Naive B cell (primary cell): Measurements from ENCODE around the gene CD63. TPM values are rescaled to one million over a fixed set of nuclear protein-coding genes. Genes with fewer than 3 reads are reported as not detected.
A peak's percentile ranks its signal among the peaks of the same experiment; 100 is the strongest.

Experiments used
- ATAC-seq, 2 donors: fragments of 150-1000 bp; cut with Tn5 transposase; 2 replicates each; pipeline ENCODE4 v1.10.0; 2021; ENCODE audit warnings: low read depth in 2 of 2, mild to moderate bottlenecking in 2 of 2, moderate library complexity in 2 of 2
- DNase-seq: peaks from one replicate; pipeline ENCODE4 v3.0.0; 2022
- H3K27ac Mint-ChIP-seq, 6 donors: one replicate each; pipeline ENCODE4 v1.8.0; 2020 to 2022; ENCODE audit warnings: mild to moderate bottlenecking in 6 of 6, mixed read lengths in 6 of 6, moderate library complexity in 5 of 6, inconsistent platforms in 2 of 6
- H3K27me3 Mint-ChIP-seq, 3 donors: one replicate each; pipeline ENCODE4 v1.8.0; 2021 to 2022; ENCODE audit warnings: mixed read lengths in 3 of 3, mild to moderate bottlenecking in 1 of 3
- H3K36me3 Mint-ChIP-seq, 2 donors: one replicate each; pipeline ENCODE4 v1.8.0; 2020 to 2022; ENCODE audit warnings: mixed read lengths in 2 of 2, inconsistent platforms in 1 of 2, mild to moderate bottlenecking in 1 of 2
- H3K4me1 Mint-ChIP-seq, 3 donors: one replicate each; pipeline ENCODE4 v1.8.0; 2020 to 2022; ENCODE audit warnings: mixed read lengths in 3 of 3, inconsistent platforms in 1 of 3, mild to moderate bottlenecking in 1 of 3, moderate library complexity in 1 of 3
- H3K4me3 Mint-ChIP-seq, 8 donors: one replicate each; pipeline ENCODE4 v1.8.0; 2020 to 2022; ENCODE audit warnings: mild to moderate bottlenecking in 8 of 8, mixed read lengths in 8 of 8, moderate library complexity in 8 of 8, inconsistent platforms in 2 of 8
- H3K9me3 Mint-ChIP-seq, 7 donors: one replicate each; pipeline ENCODE4 v1.8.0; 2020 to 2022; ENCODE audit warnings: mixed read lengths in 7 of 7, mild to moderate bottlenecking in 5 of 7, inconsistent platforms in 2 of 7, moderate library complexity in 1 of 7
- polyA plus RNA-seq, 6 donors: library from polyadenylated mRNA; unstranded; fragments of 300-500 nt; fragmentation: Illumina TruSeq; gene quantifications; one replicate each; pipeline ENCODE4 v1.2.3, GENCODE V29; 2021; ENCODE audit warnings: low read depth in 6 of 6

CD63 gene
- polyA plus RNA-seq, 6 donors from 2014 or later, result 115 to 150 (median 142) TPM

DNA sequence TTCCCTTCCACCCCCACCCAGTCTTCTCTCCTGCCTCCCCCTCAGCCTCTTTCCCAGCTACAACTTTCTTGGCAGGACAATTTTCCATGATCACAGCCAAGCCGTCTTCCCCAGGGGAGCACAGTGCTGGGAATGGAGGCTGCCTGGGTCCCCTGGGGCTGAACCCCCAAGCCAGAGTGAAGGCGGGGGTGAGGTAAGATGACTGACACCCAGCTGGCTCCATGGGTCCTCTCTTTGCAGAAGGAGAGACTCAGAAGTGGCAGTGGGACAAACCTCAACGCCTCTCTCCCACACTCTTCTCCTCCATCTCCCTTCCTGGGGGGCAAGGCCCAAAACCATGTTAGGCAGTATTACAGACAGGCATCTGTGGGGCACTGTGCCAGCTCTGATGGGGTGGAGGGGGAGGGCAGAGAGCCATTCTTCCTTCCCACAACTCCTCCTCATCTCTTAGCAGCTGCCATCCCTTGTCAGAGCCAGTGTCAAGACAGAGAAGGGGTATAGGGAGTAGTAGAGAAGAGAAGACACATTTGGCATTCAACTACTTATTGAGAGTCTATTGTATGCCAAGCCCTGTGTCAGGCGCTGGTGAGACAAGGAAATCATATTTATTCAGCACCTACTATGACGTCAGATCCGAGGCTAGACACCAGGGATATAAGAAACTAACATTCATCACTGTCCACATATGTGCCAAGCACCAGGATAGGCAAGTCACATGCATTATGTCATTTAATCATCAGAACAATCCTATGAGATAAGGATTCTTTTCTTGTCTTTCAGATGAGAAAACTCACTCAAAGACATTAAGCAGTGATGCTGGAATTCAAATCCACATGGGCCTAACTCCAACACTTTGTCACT lies 24.7 kb downstream of the CD63 start:
- no peak overlapping the region for H3K27ac Mint-ChIP-seq
- ATAC-seq (no peak), DNase-seq (no peak)
- H3K36me3 Mint-ChIP-seq, result no peaks in the 10 kb centered on the region
- H3K9me3 Mint-ChIP-seq, result no peaks in the 10 kb centered on the region
- H3K4me3 Mint-ChIP-seq, result no peak overlapping the region
- peaks cover 24 to 35% (median 29%) of the 10 kb centered on the region in 3 donors for H3K4me1 Mint-ChIP-seq
- H3K27me3 Mint-ChIP-seq, result peaks cover 13 to 32% (median 19%) of the 10 kb centered on the region in 3 donors

DNA sequence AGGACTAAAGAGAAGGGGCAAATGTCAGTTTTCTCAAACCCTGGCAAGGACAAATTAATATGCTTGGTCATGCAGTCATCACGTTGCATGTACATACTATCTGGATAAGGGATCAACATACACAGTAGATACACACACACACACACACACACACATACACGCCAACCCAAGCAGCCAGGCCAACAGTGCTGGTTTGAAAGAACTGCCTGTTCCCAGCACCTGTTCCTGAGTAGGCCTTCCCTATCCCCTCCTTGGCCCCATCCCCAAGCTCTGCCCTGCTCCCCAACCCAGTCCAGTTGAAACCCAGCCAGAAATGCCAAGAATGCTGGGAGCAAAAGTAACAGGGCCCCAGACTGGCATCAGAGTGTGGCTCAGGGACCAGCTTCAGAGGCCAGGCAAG lies 25.5 kb downstream of the CD63 start:
- no peak for ATAC-seq
- Mint-ChIP-seq H3K4me3 (no peak overlapping the region), H3K27me3 (peaks cover 6 to 30% (median 11%) of the 10 kb centered on the region in 3 donors)

DNA sequence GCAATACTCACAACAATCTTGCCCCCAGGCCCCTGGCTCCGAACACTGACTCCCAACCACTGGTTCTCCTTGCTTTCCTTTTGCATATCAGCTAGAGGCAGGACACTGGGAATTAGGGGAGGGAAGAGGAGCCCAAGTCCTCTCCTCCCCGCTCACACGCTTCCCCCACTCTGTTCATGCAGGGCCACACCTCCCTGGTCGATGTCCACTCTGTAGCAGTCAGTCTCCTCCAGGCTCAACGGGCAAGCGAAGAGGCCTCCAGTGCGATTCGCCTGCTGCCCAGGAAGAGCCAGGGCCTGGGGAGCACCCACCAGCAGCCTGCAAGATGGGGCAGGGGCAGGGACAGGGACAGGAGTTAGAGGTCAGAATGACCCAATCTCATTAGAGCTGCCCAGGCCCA lies 25.9 kb downstream of the CD63 start:
- Mint-ChIP-seq H3K27me3 (peaks cover 4 to 28% (median 7%) of the 10 kb centered on the region in 3 donors), H3K4me3 (no peak overlapping the region), H3K4me1 (peaks cover 12 to 22% (median 16%) of the 10 kb centered on the region in 3 donors), H3K27ac (no peak overlapping the region), H3K36me3 (no peaks in the 10 kb centered on the region), H3K9me3 (no peaks in the 10 kb centered on the region)
- no peak for ATAC-seq
- no peak for DNase-seq

More for the DNA sequence above, 25.5 kb downstream of the CD63 start:
- Mint-ChIP-seq H3K36me3 (no peaks in the 10 kb centered on the region), H3K4me1 (peaks cover 16 to 26% (median 20%) of the 10 kb centered on the region in 3 donors), H3K9me3 (no peaks in the 10 kb centered on the region), H3K27ac (no peak overlapping the region)
- DNase-seq, result no peak

DNA sequence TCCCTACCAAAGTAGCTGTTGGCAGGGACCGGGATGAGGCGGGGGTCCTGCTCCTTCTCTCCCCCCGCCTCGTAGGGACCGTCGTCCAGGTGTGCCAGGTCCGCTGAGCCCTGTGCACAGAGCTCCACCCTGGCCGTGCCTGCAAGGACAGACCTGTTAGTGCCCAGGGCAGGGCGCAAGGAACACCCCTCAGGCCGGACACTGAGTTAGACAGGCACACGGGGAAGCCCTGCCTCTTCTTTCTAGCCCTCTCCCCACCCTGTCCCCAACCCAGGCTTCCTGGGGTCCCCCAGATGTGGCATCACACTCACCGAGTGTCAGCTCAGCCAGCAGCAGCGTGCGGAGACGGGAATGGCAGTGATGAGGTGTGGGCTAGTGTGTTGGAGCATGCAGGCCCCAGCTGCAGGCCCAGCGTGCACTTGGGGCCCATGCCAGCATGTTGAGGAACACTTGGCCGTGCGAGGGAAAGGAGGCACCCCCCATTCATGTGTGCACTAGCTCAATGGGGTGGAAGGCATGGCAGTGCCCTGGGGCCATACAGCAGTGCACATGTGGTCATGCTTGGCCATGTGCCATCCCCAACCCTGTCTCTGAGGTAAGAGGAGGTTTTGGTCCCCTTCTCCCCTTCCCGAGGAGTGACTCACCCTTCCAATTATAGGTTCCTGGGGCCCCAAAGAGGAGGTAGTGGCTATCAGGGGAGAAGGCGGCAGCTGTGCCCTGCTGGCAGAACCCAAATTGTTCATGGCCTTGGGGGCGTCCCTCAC lies 28.4 kb downstream of the CD63 start:
- H3K27me3 Mint-ChIP-seq, result peaks cover 4 to 43% (median 12%) of the 10 kb centered on the region in 3 donors
- no peak for DNase-seq
- H3K9me3 Mint-ChIP-seq, result no peaks in the 10 kb centered on the region
- H3K36me3 Mint-ChIP-seq, result no peaks in the 10 kb centered on the region
- ATAC-seq, result no peak
- H3K4me3 Mint-ChIP-seq, result no peak overlapping the region
- H3K27ac Mint-ChIP-seq, result peak overlapping the region in 1 of 6 donors; percentile 52
- H3K4me1 Mint-ChIP-seq, result peaks cover 0 to 10% (median 0%) of the 10 kb centered on the region in 3 donors

DNA sequence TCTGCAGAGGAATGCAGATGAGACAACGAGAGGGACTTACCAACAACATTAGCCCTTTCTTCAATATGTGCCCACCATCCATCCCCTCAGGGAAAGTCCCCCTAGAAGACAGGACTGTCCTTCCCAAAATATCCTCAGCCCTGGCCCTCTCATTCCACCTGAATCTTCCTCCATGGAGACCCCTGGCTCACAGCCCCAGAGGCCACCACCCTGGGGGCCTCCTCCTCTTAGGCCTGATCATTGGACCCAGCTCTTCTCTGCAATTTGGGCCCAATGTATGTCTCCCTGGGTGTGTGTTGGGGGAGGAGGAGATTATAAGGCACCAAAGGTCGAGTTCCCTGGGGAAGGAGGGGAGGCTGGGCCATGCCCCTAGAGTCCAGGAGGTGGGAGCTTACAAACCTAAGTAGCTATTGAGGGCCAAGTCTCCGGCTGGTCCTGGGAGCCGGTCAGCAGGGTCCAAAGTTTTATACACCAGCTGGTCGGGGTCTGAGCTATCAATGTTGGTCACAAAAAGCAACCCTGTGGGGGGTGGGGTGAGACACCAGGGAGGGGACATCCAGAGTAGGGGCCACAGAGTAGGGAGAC lies 29.2 kb downstream of the CD63 start:
- H3K4me1 Mint-ChIP-seq, result peaks cover 0 to 10% (median 0%) of the 10 kb centered on the region in 3 donors
- no peak for DNase-seq
- H3K36me3 Mint-ChIP-seq, result no peaks in the 10 kb centered on the region
- H3K27me3 Mint-ChIP-seq, result peaks cover 4 to 49% (median 12%) of the 10 kb centered on the region in 3 donors
- no peak for ATAC-seq
- peak overlapping the region in 1 of 6 donors; percentile 52 for H3K27ac Mint-ChIP-seq
- H3K9me3 Mint-ChIP-seq, result no peaks in the 10 kb centered on the region
- no peak overlapping the region for H3K4me3 Mint-ChIP-seq

DNA sequence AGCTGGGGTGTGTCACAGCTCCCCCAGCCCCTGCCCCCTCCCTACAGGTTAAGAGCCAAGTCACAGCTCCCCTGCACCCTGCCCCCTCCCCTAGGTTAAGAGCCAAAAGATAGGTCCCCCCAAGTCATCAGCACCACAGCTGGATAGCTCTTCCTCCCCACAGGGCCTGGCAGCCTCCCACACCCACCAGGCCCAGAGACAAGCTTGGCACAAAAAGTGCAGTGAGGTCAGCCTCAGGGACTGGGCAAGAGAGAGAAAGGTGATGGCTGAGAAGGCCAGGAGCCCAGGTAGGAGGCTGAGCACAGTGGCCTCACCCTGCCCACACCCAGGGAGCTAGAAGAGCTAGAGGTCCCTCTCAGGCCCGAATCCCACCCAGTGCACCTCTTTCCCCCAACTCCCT lies 29.8 kb downstream of the CD63 start:
- Mint-ChIP-seq H3K4me3 (no peak overlapping the region), H3K9me3 (no peaks in the 10 kb centered on the region), H3K36me3 (no peaks in the 10 kb centered on the region), H3K27ac (no peak overlapping the region), H3K4me1 (peaks cover 0 to 10% (median 0%) of the 10 kb centered on the region in 3 donors), H3K27me3 (peaks cover 4 to 49% (median 12%) of the 10 kb centered on the region in 3 donors)
- DNase-seq (no peak), ATAC-seq (no peak)

DNA sequence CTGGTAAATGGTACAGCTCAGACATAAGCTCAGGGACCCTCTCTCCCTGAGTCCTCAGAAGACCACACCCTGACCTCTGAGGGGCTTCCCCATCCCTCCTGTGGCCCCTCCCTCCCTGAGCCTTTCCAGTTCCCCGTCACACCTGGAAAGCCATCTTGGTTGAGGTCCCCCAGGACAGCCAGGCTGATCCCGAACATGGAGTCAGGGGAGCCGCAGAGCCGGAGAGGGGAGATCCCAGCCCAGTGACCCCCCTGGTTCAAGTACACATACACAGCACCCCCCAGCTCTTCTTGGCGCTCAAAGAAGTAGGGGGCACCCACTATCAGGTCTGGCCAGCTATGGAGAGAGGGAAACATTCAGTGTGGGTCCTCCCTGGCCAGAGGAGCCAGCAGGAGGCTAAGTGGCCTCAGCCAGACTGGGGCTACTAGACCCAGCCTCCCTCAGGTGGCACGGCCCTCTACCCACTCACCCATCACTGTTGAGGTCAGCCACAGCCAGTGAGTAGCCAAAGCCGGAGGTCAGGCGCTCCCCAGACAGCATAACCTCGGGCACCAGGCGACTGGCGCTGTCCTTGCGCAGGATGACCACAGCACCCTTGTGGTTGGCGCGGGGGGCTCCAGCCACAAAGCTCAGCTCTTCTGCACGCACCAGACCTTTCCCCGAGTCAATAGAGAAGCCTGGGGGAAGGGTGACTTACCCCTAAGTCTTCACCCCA lies 30.4 kb downstream of the CD63 start:
- Mint-ChIP-seq H3K27me3 (peaks cover 4 to 43% (median 12%) of the 10 kb centered on the region in 3 donors), H3K4me1 (peaks cover 0 to 7% (median 0%) of the 10 kb centered on the region in 3 donors), H3K9me3 (no peaks in the 10 kb centered on the region), H3K4me3 (no peak overlapping the region), H3K36me3 (no peaks in the 10 kb centered on the region), H3K27ac (no peak overlapping the region)
- no peak for ATAC-seq
- DNase-seq, result no peak

DNA sequence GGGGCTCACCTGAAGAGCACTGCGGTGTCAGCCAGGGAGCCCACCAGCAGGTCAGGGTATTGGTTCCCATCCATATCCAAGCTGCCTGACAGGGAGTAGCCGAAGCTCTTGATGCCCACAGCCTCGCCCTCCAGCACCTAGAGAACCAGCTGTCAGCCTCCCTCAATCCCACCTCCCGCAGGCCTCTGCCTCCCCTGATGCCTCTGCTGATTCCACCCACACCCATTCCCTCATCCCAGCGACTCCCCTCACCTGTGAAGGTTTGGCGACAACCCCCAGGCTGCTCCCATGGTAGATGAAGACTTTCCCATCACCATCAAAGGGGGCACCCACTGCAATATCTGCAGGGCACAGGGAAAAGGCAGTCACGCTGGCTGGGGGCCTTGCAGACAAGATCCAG lies 31.1 kb downstream of the CD63 start:
- H3K4me3 Mint-ChIP-seq, result no peak overlapping the region
- peaks cover 0 to 36% (median 12%) of the 10 kb centered on the region in 3 donors for H3K27me3 Mint-ChIP-seq
- H3K9me3 Mint-ChIP-seq, result no peaks in the 10 kb centered on the region
- ATAC-seq, result no peak
- peaks cover 0 to 4% (median 0%) of the 10 kb centered on the region in 3 donors for H3K4me1 Mint-ChIP-seq
- DNase-seq, result no peak
- H3K27ac Mint-ChIP-seq, result peak overlapping the region in 1 of 6 donors; percentile 28
- no peaks in the 10 kb centered on the region for H3K36me3 Mint-ChIP-seq

DNA sequence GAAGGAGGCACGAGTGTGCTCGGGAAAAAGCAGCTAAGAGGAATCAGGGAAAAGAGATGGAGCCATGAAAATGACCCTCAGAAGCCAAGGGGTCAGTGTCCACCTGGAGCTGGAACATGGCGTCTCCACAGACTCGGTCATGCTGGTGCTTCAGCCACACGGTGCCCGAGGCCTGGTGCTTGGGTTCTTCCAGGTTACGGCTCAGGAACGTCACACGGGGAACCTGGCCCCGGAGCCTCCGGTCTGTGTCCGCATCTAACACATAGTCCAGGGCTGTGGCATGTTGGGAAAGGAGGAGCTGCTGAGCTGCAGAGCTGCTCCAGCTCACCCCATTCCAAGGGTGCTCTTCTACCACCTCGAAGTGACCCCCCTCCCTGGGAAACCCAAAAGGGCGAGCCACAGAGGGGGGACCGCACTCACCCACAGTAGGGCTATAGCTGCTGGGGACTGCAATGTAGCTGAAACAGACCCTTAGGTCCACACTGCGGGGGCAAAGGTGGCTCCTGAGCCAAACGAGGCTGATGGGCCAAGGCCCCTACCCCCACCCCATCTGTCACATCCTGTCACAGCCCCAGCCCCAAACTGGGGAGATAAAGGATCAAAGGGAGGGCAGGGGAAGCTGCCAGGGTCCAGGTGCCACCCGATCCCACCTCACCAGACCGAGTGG lies 31.9 kb downstream of the CD63 start:
- H3K27me3 Mint-ChIP-seq, result peaks cover 0 to 36% (median 12%) of the 10 kb centered on the region in 3 donors
- H3K4me1 Mint-ChIP-seq, result peaks cover 0 to 4% (median 0%) of the 10 kb centered on the region in 3 donors
- H3K4me3 Mint-ChIP-seq, result no peak overlapping the region
- no peaks in the 10 kb centered on the region for H3K9me3 Mint-ChIP-seq
- no peaks in the 10 kb centered on the region for H3K36me3 Mint-ChIP-seq
- H3K27ac Mint-ChIP-seq, result no peak overlapping the region
- ATAC-seq, result no peak
- no peak for DNase-seq

DNA sequence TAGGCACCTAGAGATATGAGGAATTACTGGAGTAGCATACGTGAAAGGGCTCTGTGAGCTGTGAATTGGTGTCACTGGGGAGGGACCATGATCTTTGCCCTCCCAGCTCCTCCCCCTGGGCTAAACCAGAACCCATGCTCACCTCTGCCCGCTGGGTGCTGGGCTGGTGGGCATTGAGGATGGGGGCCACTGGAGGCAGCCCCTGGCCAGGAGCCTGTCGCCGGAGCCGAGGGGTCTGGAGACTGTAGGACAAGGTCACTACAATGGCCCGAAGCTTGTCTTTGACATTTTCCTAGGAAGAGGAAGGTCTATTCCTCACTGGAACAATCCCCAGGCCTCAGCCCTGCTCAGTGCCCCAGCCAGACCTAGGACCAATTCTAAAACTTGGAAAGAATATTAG lies 32.7 kb downstream of the CD63 start:
- Mint-ChIP-seq H3K4me3 (no peak overlapping the region), H3K36me3 (no peaks in the 10 kb centered on the region), H3K9me3 (no peaks in the 10 kb centered on the region), H3K4me1 (peaks cover 0 to 4% (median 0%) of the 10 kb centered on the region in 3 donors), H3K27me3 (peaks cover 0 to 36% (median 12%) of the 10 kb centered on the region in 3 donors), H3K27ac (no peak overlapping the region)
- no peak for DNase-seq
- ATAC-seq, result no peak

DNA sequence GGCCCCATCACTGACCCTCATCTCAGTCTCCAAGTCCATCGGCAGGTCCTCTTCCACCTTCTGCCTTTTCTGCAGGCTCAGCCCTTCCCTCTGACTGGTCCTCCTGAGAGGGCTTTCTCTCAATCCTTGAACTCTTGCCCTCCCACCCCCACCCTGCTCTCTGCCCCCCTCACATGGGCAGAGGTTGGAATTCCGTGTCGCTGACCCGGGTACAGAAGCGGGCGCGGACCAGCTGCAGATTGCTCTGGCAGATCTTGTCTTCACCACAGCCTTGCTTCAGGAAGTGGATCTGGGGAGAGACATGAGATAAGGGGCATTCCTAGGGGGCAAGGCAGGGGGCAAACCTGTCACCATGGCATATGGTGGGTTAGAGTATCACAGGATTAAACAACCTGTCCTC lies 33.5 kb downstream of the CD63 start:
- H3K36me3 Mint-ChIP-seq, result no peaks in the 10 kb centered on the region
- H3K9me3 Mint-ChIP-seq, result no peaks in the 10 kb centered on the region
- H3K4me3 Mint-ChIP-seq, result no peak overlapping the region
- H3K27me3 Mint-ChIP-seq, result peaks cover 0 to 36% (median 12%) of the 10 kb centered on the region in 3 donors
- ATAC-seq, result no peak
- DNase-seq, result no peak
- H3K27ac Mint-ChIP-seq, result peak overlapping the region in 1 of 6 donors; percentile 76
- H3K4me1 Mint-ChIP-seq, result peaks cover 0 to 4% (median 0%) of the 10 kb centered on the region in 3 donors

DNA sequence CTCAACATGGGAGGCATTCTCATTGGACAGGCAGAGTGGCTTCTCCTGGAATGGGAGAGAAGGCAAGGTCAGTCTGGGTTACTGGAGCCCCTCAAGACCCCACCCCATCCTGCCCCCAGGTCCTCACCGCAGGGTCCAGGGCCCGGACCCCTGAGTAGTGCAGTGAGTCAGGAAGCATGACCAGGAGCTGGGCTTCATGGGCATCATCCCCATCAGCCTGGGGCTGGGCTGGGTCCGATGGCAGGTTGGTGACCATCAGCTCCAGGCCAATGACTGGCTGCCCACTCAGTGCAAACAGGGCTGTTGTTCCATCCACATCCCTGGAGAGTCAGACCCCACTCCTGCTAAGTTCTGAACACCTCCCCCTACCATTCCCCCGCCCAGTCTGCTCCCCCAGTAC lies 34.2 kb downstream of the CD63 start:
- Mint-ChIP-seq H3K9me3 (no peaks in the 10 kb centered on the region), H3K4me3 (no peak overlapping the region), H3K4me1 (peaks cover 0 to 4% (median 0%) of the 10 kb centered on the region in 3 donors), H3K36me3 (no peaks in the 10 kb centered on the region), H3K27me3 (peaks cover 0 to 30% (median 12%) of the 10 kb centered on the region in 3 donors), H3K27ac (no peak overlapping the region)
- DNase-seq (no peak), ATAC-seq (no peak)
